Pericardium fibroblast (primary cell): ENCODE results near the gene FAT4. TPM values are rescaled to one million over a fixed set of nuclear protein-coding genes. Genes with fewer than 3 reads are reported as not detected.

Experiments used
- total RNA-seq: library from RNA; depleted of rRNA; stranded (reverse); fragments of >200 nt; gene quantifications from 2 replicates; pipeline ENCODE4 v1.2.3, GENCODE V29; 2015

FAT4 gene
- 18.3 and 31.8 TPM in 2 replicates for total RNA-seq

GRCh38 chr4:125314676-125315575 lies at the start of gene FAT4:
FAT4 (plus strand) TSS chr4:125314955; CDS start chr4:125316412, 1,457 bp downstream.

